ENCODE data around the gene ZCCHC10.
"Not testable (repeated sequence)": the region's sequence is repeated elsewhere in the genome, so short reads cannot be mapped to it uniquely, and the experiment has no call there.

The ZCCHC10 gene

GRCh38 chr5:133017964-133018363 is 8.4 kb downstream of the ZCCHC10 start:
- Histone ChIP-seq H3K4me1 (no peaks in the 10 kb centered on the region), H3K4me3 (ENCODE audit: low read depth, low read length) (no peak overlapping the region), H3K27me3 (no peaks in the 10 kb centered on the region), H3K36me3 (peaks cover 14% of the 10 kb centered on the region), H3K9me3 (no peaks in the 10 kb centered on the region)
- TF ChIP-seq CTCF (IDR thresholded peaks at IDR 0.05; ENCODE audit: low read depth, low read length), result no peak
- DNase-seq, result no peak

- Histone ChIP-seq H3K27me3 (no peaks in the 10 kb centered on the region), H3K4me1 (no peaks in the 10 kb centered on the region), H3K9me3 (no peaks in the 10 kb centered on the region), H3K36me3 (peaks cover 5% of the 10 kb centered on the region), H3K4me3 (ENCODE audit: low read depth, low read length) (no peak overlapping the region)
- no peak for DNase-seq
- no peak for TF ChIP-seq CTCF (IDR thresholded peaks at IDR 0.05; ENCODE audit: low read depth, low read length)
Observed at GRCh38 chr5:133015466-133015865, 10.9 kb downstream of the ZCCHC10 start.

GRCh38 chr5:133008455-133008854 is 17.9 kb downstream of the ZCCHC10 start:
- not testable (repeated sequence) for H3K27me3 ChIP-seq; DNase-seq; H3K4me1 ChIP-seq; H3K4me3 ChIP-seq (ENCODE audit: low read depth, low read length); H3K9me3 ChIP-seq
- peaks cover 14% of the 10 kb centered on the region for H3K36me3 ChIP-seq

GRCh38 chr5:133006653-133007052 is 19.7 kb downstream of the ZCCHC10 start:
- no peaks in the 10 kb centered on the region for H3K27me3 ChIP-seq
- H3K4me3 ChIP-seq (ENCODE audit: low read depth, low read length), result no peak overlapping the region
- no peak for DNase-seq
- H3K4me1 ChIP-seq, result no peaks in the 10 kb centered on the region
- no peak for TF ChIP-seq CTCF (IDR thresholded peaks at IDR 0.05; ENCODE audit: low read depth, low read length)
- H3K36me3 ChIP-seq, result peaks cover 23% of the 10 kb centered on the region
- no peaks in the 10 kb centered on the region for H3K9me3 ChIP-seq

- no peak for DNase-seq
- Histone ChIP-seq H3K4me1 (no peaks in the 10 kb centered on the region), H3K4me3 (ENCODE audit: low read depth, low read length) (no peak overlapping the region), H3K27me3 (no peaks in the 10 kb centered on the region), H3K36me3 (peaks cover 19% of the 10 kb centered on the region), H3K9me3 (no peaks in the 10 kb centered on the region)
- no peak for TF ChIP-seq CTCF (IDR thresholded peaks at IDR 0.05; ENCODE audit: low read depth, low read length)
Observed at GRCh38 chr5:132999246-132999645, 27.1 kb downstream of the ZCCHC10 start.

GRCh38 chr5:132998556-132998955 is 27.8 kb downstream of the ZCCHC10 start:
- Histone ChIP-seq H3K36me3 (peaks cover 16% of the 10 kb centered on the region), H3K4me3 (ENCODE audit: low read depth, low read length) (no peak overlapping the region), H3K27me3 (no peaks in the 10 kb centered on the region), H3K9me3 (no peaks in the 10 kb centered on the region), H3K4me1 (no peaks in the 10 kb centered on the region)
- no peak for DNase-seq
- no peak for TF ChIP-seq CTCF (IDR thresholded peaks at IDR 0.05; ENCODE audit: low read depth, low read length)

- no peaks in the 10 kb centered on the region for H3K9me3 ChIP-seq
- DNase-seq, result no peak
- H3K4me1 ChIP-seq, result no peaks in the 10 kb centered on the region
- H3K36me3 ChIP-seq, result peaks cover 4% of the 10 kb centered on the region
- H3K4me3 ChIP-seq (ENCODE audit: low read depth, low read length), result no peak overlapping the region
- TF ChIP-seq CTCF (IDR thresholded peaks at IDR 0.05; ENCODE audit: low read depth, low read length), result no peak
- H3K27me3 ChIP-seq, result no peaks in the 10 kb centered on the region
Observed at GRCh38 chr5:132996307-132996706, 30.0 kb downstream of the ZCCHC10 start.
